Endodermal cell (in vitro differentiated cells): Measurements from ENCODE around the gene PIGS. TPM values are rescaled to one million over a fixed set of nuclear protein-coding genes. Genes with fewer than 3 reads are reported as not detected.
"Not testable (repeated sequence)": the region's sequence is repeated elsewhere in the genome, so short reads cannot be mapped to it uniquely, and the experiment has no call there.

ENCODE experiments used
- DNase-seq: peaks from one replicate; pipeline ENCODE4 v3.0.0-alpha.2; 2017
- H3K27ac ChIP-seq: 2 replicates; pipeline ENCODE4 v1.5.1; 2013; ENCODE audit warnings: mild to moderate bottlenecking, low read depth, low read length, moderate library complexity
- H3K27me3 ChIP-seq: 2 replicates; pipeline ENCODE4 v1.6.1; 2013; ENCODE audit warnings: mild to moderate bottlenecking, low read length, moderate library complexity; ENCODE audit not compliant: insufficient read depth, control insufficient read depth, poor library complexity, severe bottlenecking
- H3K36me3 ChIP-seq: 2 replicates; pipeline ENCODE4 v1.7.0; 2013; ENCODE audit warnings: mild to moderate bottlenecking, low read length, moderate library complexity; ENCODE audit not compliant: control insufficient read depth, insufficient read depth
- H3K4me1 ChIP-seq: one replicate; pipeline ENCODE4 v1.7.0; 2013; ENCODE audit warnings: low read length; ENCODE audit not compliant: control insufficient read depth, insufficient read depth
- H3K4me3 ChIP-seq: 2 replicates; pipeline ENCODE4 v1.5.1; 2013; ENCODE audit warnings: mild to moderate bottlenecking, low read length, moderate library complexity
- H3K9ac ChIP-seq: 2 replicates; pipeline ENCODE4 v1.6.1; 2013; ENCODE audit warnings: mild to moderate bottlenecking, low read length, moderate library complexity; ENCODE audit not compliant: poor library complexity, severe bottlenecking; ENCODE audit errors: extremely low read depth
- H3K9me3 ChIP-seq: 2 replicates; pipeline ENCODE4 v1.6.1; 2013; ENCODE audit warnings: mild to moderate bottlenecking, low read length, moderate library complexity; ENCODE audit not compliant: control insufficient read depth
- H3K27ac Mint-ChIP-seq: 2 replicates; pipeline ENCODE4 v1.8.0; 2020; ENCODE audit warnings: mixed read lengths
- H3K27me3 Mint-ChIP-seq: 2 replicates; pipeline ENCODE4 v1.8.0; 2021; ENCODE audit warnings: mild to moderate bottlenecking, mixed read lengths; ENCODE audit not compliant: insufficient read depth
- H3K36me3 Mint-ChIP-seq: 2 replicates; pipeline ENCODE4 v1.8.0; 2020; ENCODE audit warnings: low read depth, mixed read lengths
- H3K4me1 Mint-ChIP-seq: 2 replicates; pipeline ENCODE4 v1.8.0; 2020; ENCODE audit warnings: mixed read lengths
- H3K4me3 Mint-ChIP-seq: 2 replicates; pipeline ENCODE4 v1.8.0; 2020; ENCODE audit warnings: mild to moderate bottlenecking, moderate library complexity, mixed read lengths
- H3K9me3 Mint-ChIP-seq: 2 replicates; pipeline ENCODE4 v1.8.0; 2020; ENCODE audit warnings: mild to moderate bottlenecking, mixed read lengths
- CTCF ChIP-seq: fragments of 200-600 bp; sonication (generic); conservative IDR thresholded peaks from 2 replicates; pipeline ENCODE4 v1.5.0; 2021; ENCODE audit warnings: antibody characterized with exemption, mild to moderate bottlenecking
- WGBS, 2 experiments: methylation state at CpG; one replicate each; pipeline versions ENCODE4 v1.1.5 to v1.1.7; 2013; ENCODE audit warnings: missing lambda C conversion rate in 2 of 2, mixed read lengths in 1 of 2; ENCODE audit not compliant: insufficient coverage in 1 of 2, insufficient read length in 1 of 2; 5-methylcytosine and 5-hydroxymethylcytosine counted together
- total RNA-seq, 2 donors: library from RNA; stranded (reverse); fragmentation: NEBNext Ultra II Directional in 1 of 2; extraction: Animal tissue kit (Norgen Biotek cat#: 25700) in 1 of 2; gene quantifications; 2 replicates in 1 of 2; 3 replicates in 1 of 2; pipeline ENCODE4 v1.2.1, GENCODE V29; 2021

PIGS gene
- total RNA-seq, 2 donors from 2014 or later: 34.9 to 43.0 TPM

GRCh38 chr17:28612936-28613872 is 41.9 kb upstream of the PIGS start:
- 80 to 92% methylated on average over 4 to 6 of the region's 6 CpGs for WGBS, 2 experiments
- Histone ChIP-seq H3K9ac (no peak overlapping the region), H3K27me3 (no peaks in the 10 kb centered on the region), H3K27ac (no peak overlapping the region), H3K4me1 (no peaks in the 10 kb centered on the region), H3K4me3 (no peak overlapping the region), H3K9me3 (no peaks in the 10 kb centered on the region), H3K36me3 (peaks cover 84% of the 10 kb centered on the region)
- Mint-ChIP-seq H3K27me3 (no peaks in the 10 kb centered on the region), H3K27ac (peak overlapping the region; percentile 64), H3K9me3 (no peaks in the 10 kb centered on the region), H3K4me1 (no peaks in the 10 kb centered on the region), H3K4me3 (no peak overlapping the region), H3K36me3 (peaks cover 73% of the 10 kb centered on the region)
- DNase-seq: peak; percentile 88
- peak; percentile 85 for TF ChIP-seq CTCF

- no peak for DNase-seq
- Mint-ChIP-seq H3K36me3 (peaks cover 73% of the 10 kb centered on the region), H3K27me3 (no peaks in the 10 kb centered on the region), H3K4me3 (no peak overlapping the region), H3K27ac (no peak overlapping the region), H3K9me3 (no peaks in the 10 kb centered on the region), H3K4me1 (no peaks in the 10 kb centered on the region)
- 79 to 88% methylated on average over 2 of the region's 2 CpGs for WGBS, 2 experiments
- no peaks in the 10 kb centered on the region for H3K27me3 ChIP-seq
- H3K27ac ChIP-seq: no peak overlapping the region
- no peak for TF ChIP-seq CTCF
- no peaks in the 10 kb centered on the region for H3K4me1 ChIP-seq
- H3K9ac ChIP-seq: no peak overlapping the region
- no peaks in the 10 kb centered on the region for H3K9me3 ChIP-seq
- no peak overlapping the region for H3K4me3 ChIP-seq
- H3K36me3 ChIP-seq: peaks cover 86% of the 10 kb centered on the region
Measured at GRCh38 chr17:28612531-28612930, 41.2 kb upstream of the PIGS start.

- H3K27ac Mint-ChIP-seq: no peak overlapping the region
- no peaks in the 10 kb centered on the region for H3K4me1 Mint-ChIP-seq
Measured at GRCh38 chr17:28610376-28610775, 39.1 kb upstream of the PIGS start.

GRCh38 chr17:28604031-28604430 is 32.7 kb upstream of the PIGS start:
- H3K36me3 Mint-ChIP-seq: peaks cover 33% of the 10 kb centered on the region
- not testable (repeated sequence) for H3K9me3 ChIP-seq, H3K27ac ChIP-seq, H3K4me1 ChIP-seq, DNase-seq, H3K9ac ChIP-seq, H3K4me3 ChIP-seq, H3K4me1 Mint-ChIP-seq, H3K4me3 Mint-ChIP-seq, H3K9me3 Mint-ChIP-seq, H3K27me3 ChIP-seq, H3K27me3 Mint-ChIP-seq, H3K27ac Mint-ChIP-seq
- H3K36me3 ChIP-seq: peaks cover 22% of the 10 kb centered on the region
- 100% methylated on average over 11 of the region's 31 CpGs; no CpG with 5 or more reads in 1 of the 2 experiments for WGBS, 2 experiments

More at GRCh38 chr17:28610376-28610775, 39.1 kb upstream of the PIGS start:
- TF ChIP-seq CTCF: no peak
- no peak for DNase-seq
- 94 to 96% methylated on average over 5 to 8 of the region's 8 CpGs for WGBS, 2 experiments
- no peak overlapping the region for H3K4me3 ChIP-seq
- H3K36me3 ChIP-seq: peaks cover 73% of the 10 kb centered on the region
- no peak overlapping the region for H3K27ac ChIP-seq
- Mint-ChIP-seq H3K9me3 (no peaks in the 10 kb centered on the region), H3K36me3 (peaks cover 64% of the 10 kb centered on the region), H3K27me3 (no peaks in the 10 kb centered on the region), H3K4me3 (no peak overlapping the region)
- H3K9me3 ChIP-seq: no peaks in the 10 kb centered on the region
- no peaks in the 10 kb centered on the region for H3K27me3 ChIP-seq
- H3K4me1 ChIP-seq: no peaks in the 10 kb centered on the region
- H3K9ac ChIP-seq: no peak overlapping the region
